Ovary (tissue), 9 donors: ENCODE results near the gene PSMB10. TPM values are rescaled to one million over a fixed set of nuclear protein-coding genes. Genes with fewer than 3 reads are reported as not detected.

Experiments
- DNase-seq, 5 donors: peaks; one replicate each; pipeline ENCODE4 v3.0.0-alpha.2; 2019 to 2020
- H3K27ac ChIP-seq, 2 donors: fragments of 200-600 bp; one replicate each; pipeline versions ENCODE4 v1.5.1 to v1.8.0; 2019 to 2022
- H3K27me3 ChIP-seq: fragments of 200-600 bp; one replicate; pipeline ENCODE4 v1.8.0; 2022
- H3K36me3 ChIP-seq: fragments of 200-600 bp; sonication (generic); one replicate; pipeline ENCODE4 v1.5.1; 2019
- H3K4me1 ChIP-seq: one replicate; pipeline ENCODE4 v1.8.1; 2013; ENCODE audit warnings: mild to moderate bottlenecking, moderate library complexity; ENCODE audit not compliant: insufficient read depth
- H3K4me3 ChIP-seq: fragments of 200-600 bp; sonication (generic); one replicate; pipeline ENCODE4 v1.5.1; 2017
- H3K9me3 ChIP-seq, 2 donors: fragments of 200-600 bp in 1 of 2; sonication (generic) in 1 of 2; one replicate each; pipeline versions ENCODE4 v1.5.1 to v1.8.1; 2013 to 2019; ENCODE audit warnings: mild to moderate bottlenecking in 1 of 2, moderate library complexity in 1 of 2
- CTCF ChIP-seq, 3 donors: fragments of 450-650 bp in 2 of 3; fragments of 200-600 bp in 1 of 3; IDR thresholded peaks; one replicate each; pipeline versions ENCODE4 v1.5.1 to v1.8.0; 2016 to 2022; ENCODE audit warnings: antibody characterized with exemption in 3 of 3, mild to moderate bottlenecking in 1 of 3
- EP300 ChIP-seq: sonication (generic); formaldehyde crosslinking; IDR thresholded peaks from one replicate; pipeline ENCODE4 v1.6.1; 2017; ENCODE audit warnings: antibody characterized with exemption
- POLR2A ChIP-seq: fragments of 450-650 bp; IDR thresholded peaks from one replicate; pipeline ENCODE4 v1.6.1; 2017; ENCODE audit warnings: antibody characterized with exemption, mild to moderate bottlenecking, moderate library complexity
- whole genome bisulfite sequencing, 3 donors: extraction: QIAGEN DNeasy Blood & Tissue Kit in 1 of 3; methylation state at CpG; one replicate each; pipeline versions ENCODE4 v1.1.5 to v1.1.7; 2013 to 2017; 5-methylcytosine and 5-hydroxymethylcytosine counted together
- intact Hi-C, 4 donors: fragments of 100-400 bp; cut with DNase I; formaldehyde crosslinking; loops; one replicate each; pipeline versions ENCODE4 v1.11.0 to v1.15.1; 2022 to 2023
- polyA plus RNA-seq, 2 donors: library from polyadenylated mRNA; stranded (reverse); fragments of 200-250 nt in 1 of 2; fragments of 350-450 nt in 1 of 2; fragmentation: Illumina TruSeq in 1 of 2; extraction: RNeasy Lipid Tissue Mini Kit (QIAGEN cat#74804) in 1 of 2; gene quantifications; one replicate each; pipeline ENCODE4 v1.2.3, GENCODE V29; 2013 to 2014
- total RNA-seq, 7 donors: library from RNA; depleted of rRNA in 2 of 7; stranded (reverse); fragments of >200 nt in 2 of 7; fragmentation: NEBNext Ultra II Directional in 3 of 7; extraction: Animal tissue kit (Norgen Biotek cat#: 25700) in 3 of 7; gene quantifications; one replicate each; pipeline versions ENCODE4 v1.1.0 to v1.2.4, GENCODE V29; 2016 to 2023
- donor health status: DM: no; HTN: no; CAD: no; lungs with moderate emphysema.
- donor health status: DM: no; HTN: no; CAD: no.
- donor health status: Bipolar disorder and iron deficiency.
- donor health status: DM: yes; HTN: yes; CAD: no.
- donor health status: DM: no; HTN: no; CAD: no.
- donor health status: DM: yes; HTN: yes; CAD: no.

The PSMB10 gene
- total and polyA plus RNA-seq, 9 donors = 5.8 to 64.4 (median 50.8) TPM

GRCh38 chr16:67932462-67932840 is 4.2 kb downstream of the PSMB10 start:
- intact Hi-C loops = loop anchor here in 2 of 4 donors (5.0 to 10.0 kb wide), 2 partner anchors 255 to 268 kb away; partner anchors contain the start of genes ACD (in 1 of the 2), C16orf86 (in 1 of the 2), ENKD1 (in 1 of the 2) and PARD6A (in 1 of the 2)
- H3K27ac ChIP-seq = peak overlapping the region in 1 of 2 donors; percentile 40
- H3K36me3 ChIP-seq = no peaks in the 10 kb centered on the region
- WGBS, 3 donors = 88 to 93% (median 91%) methylated on average over 4 of the region's 4 CpGs
- no peak overlapping the region for H3K4me3 ChIP-seq
- no peaks in the 10 kb centered on the region for H3K9me3 ChIP-seq
- TF ChIP-seq EP300 (no peak), POLR2A (no peak), CTCF (IDR thresholded peaks at IDR 0.05) (no peak)
- DNase-seq = no peak
- no peaks in the 10 kb centered on the region for H3K27me3 ChIP-seq
- peaks cover 11% of the 10 kb centered on the region for H3K4me1 ChIP-seq

GRCh38 chr16:67931712-67932461 is 4.8 kb downstream of the PSMB10 start, which contains the start of gene CTRL:
Gene CTRL, minus strand, starts transcription at chr16:67931862. Its CDS starts 10 bp downstream, at chr16:67931852.
- intact Hi-C loops = loop anchor here in 2 of 4 donors (5.0 to 10.0 kb wide), 2 partner anchors 255 to 267 kb away; partner anchors contain the start of genes ACD (in 1 of the 2), C16orf86 (in 1 of the 2), ENKD1 (in 1 of the 2) and PARD6A (in 1 of the 2)
- Histone ChIP-seq H3K27me3 (no peaks in the 10 kb centered on the region), H3K9me3 (no peaks in the 10 kb centered on the region), H3K4me3 (no peak within 1 kb of the TSS), H3K36me3 (no peaks in the 10 kb centered on the region), H3K4me1 (peaks cover 7% of the 10 kb centered on the region), H3K27ac (peak within 1 kb of the TSS; percentile 40 to 52)
- 41 to 45% (median 42%) methylated on average over 15 of the region's 15 CpGs for WGBS, 3 donors
- DNase-seq = peak in 4 of 5 donors; percentile 29 to 73 (median 62)
- TF ChIP-seq POLR2A = no peak
- TF ChIP-seq CTCF (IDR thresholded peaks at IDR 0.05) = peak in 1 of 3 donors; percentile 29

GRCh38 chr16:67930678-67931211 is 5.9 kb downstream of the PSMB10 start:
- intact Hi-C loops = loop anchor here in 2 of 4 donors (5.0 to 10.0 kb wide), 2 partner anchors 253 to 266 kb away; partner anchors contain the start of genes ACD (in 1 of the 2), C16orf86 (in 1 of the 2), ENKD1 (in 1 of the 2) and PARD6A (in 1 of the 2)
- Histone ChIP-seq H3K9me3 (no peaks in the 10 kb centered on the region), H3K4me3 (no peak overlapping the region), H3K27me3 (no peaks in the 10 kb centered on the region), H3K27ac (peak overlapping the region in 1 of 2 donors; percentile 40), H3K36me3 (no peaks in the 10 kb centered on the region), H3K4me1 (peaks cover 7% of the 10 kb centered on the region)
- DNase-seq = peak in 1 of 5 donors; percentile 27
- WGBS, 3 donors = 85 to 92% (median 88%) methylated on average over 17 of the region's 17 CpGs
- TF ChIP-seq CTCF (IDR thresholded peaks at IDR 0.05) = no peak
- TF ChIP-seq EP300 = no peak
- TF ChIP-seq POLR2A = no peak

GRCh38 chr16:67930191-67930590 is 6.5 kb downstream of the PSMB10 start:
- Histone ChIP-seq H3K27ac (no peak overlapping the region), H3K36me3 (no peaks in the 10 kb centered on the region), H3K27me3 (no peaks in the 10 kb centered on the region), H3K4me1 (peaks cover 9% of the 10 kb centered on the region), H3K4me3 (no peak overlapping the region), H3K9me3 (no peaks in the 10 kb centered on the region)
- TF ChIP-seq CTCF (IDR thresholded peaks at IDR 0.05) = no peak
- no peak for TF ChIP-seq EP300
- TF ChIP-seq POLR2A = no peak
- intact Hi-C loops = loop anchor here in 2 of 4 donors (5.0 to 10.0 kb wide), 2 partner anchors 253 to 265 kb away; partner anchors contain the start of genes ACD (in 1 of the 2), C16orf86 (in 1 of the 2), ENKD1 (in 1 of the 2) and PARD6A (in 1 of the 2)
- peak in 1 of 5 donors; percentile 9 for DNase-seq
- 90 to 96% (median 91%) methylated on average over 9 to 14 of the region's 14 CpGs for WGBS, 3 donors
